GM12878 (cell line): Measurements from ENCODE around the gene BRICD5. TPM values are rescaled to one million over a fixed set of nuclear protein-coding genes. Genes with fewer than 3 reads are reported as not detected.

Experiments
- NR2C1 ChIP-seq: fragments of 450-650 bp; IDR thresholded peaks from 2 replicates; pipeline ENCODE4 v1.6.1; 2017; ENCODE audit warnings: antibody characterized with exemption, mild to moderate bottlenecking, moderate library complexity
- POLR2A ChIP-seq: IDR thresholded peaks from 2 replicates; pipeline ENCODE4 v1.6.1; 2011; ENCODE audit warnings: low read depth, mild to moderate bottlenecking, low read length
- RAD21 ChIP-seq: IDR thresholded peaks from 2 replicates; pipeline ENCODE4 v1.6.1; 2011; ENCODE audit warnings: mild to moderate bottlenecking, low read depth, low read length, moderate library complexity; ENCODE audit not compliant: insufficient read depth
- RUNX3 ChIP-seq: IDR thresholded peaks from 2 replicates; pipeline ENCODE4 v1.6.1; 2012; ENCODE audit warnings: low read length, inconsistent platforms
- polyA plus RNA-seq, 11 experiments: library from polyadenylated mRNA; depleted of rRNA in 4 of 11; unstranded in 6 of 11; stranded (reverse) in 5 of 11; fragments of >200 nt; fragmentation: Nextera tagmentation in 4 of 11; fragmentation: Illumina TruSeq in 1 of 11; extraction: Ambion mirVana in 4 of 11; extraction: Trizol in 1 of 11; gene quantifications; 1 replicate in 1 of 11; 2 replicates in 10 of 11; pipeline versions ENCODE4 v1.2.1 to v1.2.3, GENCODE V29; 2011 to 2016; ENCODE audit warnings: inconsistent platforms in 2 of 11, missing spikeins in 2 of 11, low read depth in 1 of 11
- total RNA-seq, 4 experiments: library from RNA; depleted of rRNA in 3 of 4; stranded (reverse); fragments of >200 nt in 3 of 4; fragmentation: Illumina TruSeq in 1 of 4; extraction: Trizol in 1 of 4; gene quantifications; 2 replicates each; pipeline versions ENCODE4 v1.2.1 to v1.2.3, GENCODE V29; 2013 to 2021
- TF ChIP-seq, protein P1 (sequence below): fragments of 150-350 bp; IDR thresholded peaks from 2 replicates; pipeline ENCODE4 v1.6.1; 2014; ENCODE audit warnings: mild to moderate bottlenecking, low read depth, low read length
- TF ChIP-seq, protein P2 (sequence below): fragments of 450-650 bp; IDR thresholded peaks from 2 replicates; pipeline ENCODE4 v1.6.1; 2017; ENCODE audit warnings: mild to moderate bottlenecking, moderate library complexity
- TF ChIP-seq, protein P3 (sequence below): IDR thresholded peaks from 2 replicates; pipeline ENCODE4 v1.6.1; 2011; ENCODE audit warnings: borderline replicate concordance, low read depth, mild to moderate bottlenecking, moderate library complexity, low read length; ENCODE audit not compliant: insufficient read depth, poor library complexity, severe bottlenecking
- TF ChIP-seq, protein P4 (sequence below): fragments of 150-350 bp; IDR thresholded peaks from 2 replicates; pipeline ENCODE4 v1.6.1; 2016; ENCODE audit warnings: low read depth, low read length
- TF ChIP-seq, protein P5 (sequence below): IDR thresholded peaks from 2 replicates; pipeline ENCODE4 v1.6.1; 2012; ENCODE audit warnings: mild to moderate bottlenecking, low read depth, low read length

BRICD5 gene
- total and polyA plus RNA-seq, 10 of the 15 experiments (the other 5 are each of a cell fraction or from before 2014, with no cell fraction given), result 0.58 to 11.6 (median 1.5) TPM; not detected in 1

DNA sequence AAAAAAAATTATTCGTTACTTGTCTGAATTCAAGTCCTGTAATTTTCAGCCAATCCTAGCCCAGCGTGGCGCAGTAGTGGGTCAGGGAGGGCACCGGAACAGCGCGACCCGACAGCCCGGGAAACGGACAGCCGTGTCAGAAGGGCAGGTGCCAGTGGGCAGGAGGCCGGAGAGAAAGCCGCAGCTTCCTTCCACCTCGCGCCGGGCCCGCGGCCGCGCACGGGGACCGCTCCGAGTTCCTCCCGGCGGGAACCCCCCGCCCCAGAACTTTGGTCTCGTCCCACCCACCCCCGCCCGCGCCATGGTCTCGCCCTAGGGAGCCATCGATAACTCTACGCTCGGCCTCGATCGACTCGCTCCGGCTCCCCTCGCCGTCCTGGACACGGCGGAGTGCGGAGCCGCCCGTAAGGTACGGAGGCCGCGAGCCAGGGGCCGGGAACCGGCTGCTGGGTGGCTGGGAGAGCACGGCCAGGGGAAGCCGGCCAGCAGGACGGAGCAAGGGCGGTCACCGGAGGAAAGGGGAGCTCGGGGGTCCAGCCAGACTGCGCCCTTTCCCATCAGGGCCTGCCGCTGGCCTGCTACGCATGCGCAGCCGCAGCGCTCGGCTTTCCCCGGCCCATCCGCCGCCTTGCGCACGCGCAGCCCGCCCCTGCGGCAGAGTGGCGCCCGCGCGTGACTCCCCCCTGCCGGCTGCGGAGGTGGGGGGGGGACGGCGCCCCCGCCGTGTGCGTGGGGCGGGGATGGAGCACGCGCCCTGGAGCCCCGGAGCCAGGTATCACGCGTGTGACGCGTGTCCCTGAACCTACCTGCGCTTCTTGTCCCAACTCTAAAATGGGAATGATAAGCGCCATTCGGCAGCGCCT is 5.3 kb downstream of the BRICD5 start, which contains the start of gene MLST8 (continued):
- TF ChIP-seq, protein P1, sequence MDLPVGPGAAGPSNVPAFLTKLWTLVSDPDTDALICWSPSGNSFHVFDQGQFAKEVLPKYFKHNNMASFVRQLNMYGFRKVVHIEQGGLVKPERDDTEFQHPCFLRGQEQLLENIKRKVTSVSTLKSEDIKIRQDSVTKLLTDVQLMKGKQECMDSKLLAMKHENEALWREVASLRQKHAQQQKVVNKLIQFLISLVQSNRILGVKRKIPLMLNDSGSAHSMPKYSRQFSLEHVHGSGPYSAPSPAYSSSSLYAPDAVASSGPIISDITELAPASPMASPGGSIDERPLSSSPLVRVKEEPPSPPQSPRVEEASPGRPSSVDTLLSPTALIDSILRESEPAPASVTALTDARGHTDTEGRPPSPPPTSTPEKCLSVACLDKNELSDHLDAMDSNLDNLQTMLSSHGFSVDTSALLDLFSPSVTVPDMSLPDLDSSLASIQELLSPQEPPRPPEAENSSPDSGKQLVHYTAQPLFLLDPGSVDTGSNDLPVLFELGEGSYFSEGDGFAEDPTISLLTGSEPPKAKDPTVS, result 0 out of 2 replicates have a peak, but pooled peaks have one; percentile 19
- TF ChIP-seq, protein P2, sequence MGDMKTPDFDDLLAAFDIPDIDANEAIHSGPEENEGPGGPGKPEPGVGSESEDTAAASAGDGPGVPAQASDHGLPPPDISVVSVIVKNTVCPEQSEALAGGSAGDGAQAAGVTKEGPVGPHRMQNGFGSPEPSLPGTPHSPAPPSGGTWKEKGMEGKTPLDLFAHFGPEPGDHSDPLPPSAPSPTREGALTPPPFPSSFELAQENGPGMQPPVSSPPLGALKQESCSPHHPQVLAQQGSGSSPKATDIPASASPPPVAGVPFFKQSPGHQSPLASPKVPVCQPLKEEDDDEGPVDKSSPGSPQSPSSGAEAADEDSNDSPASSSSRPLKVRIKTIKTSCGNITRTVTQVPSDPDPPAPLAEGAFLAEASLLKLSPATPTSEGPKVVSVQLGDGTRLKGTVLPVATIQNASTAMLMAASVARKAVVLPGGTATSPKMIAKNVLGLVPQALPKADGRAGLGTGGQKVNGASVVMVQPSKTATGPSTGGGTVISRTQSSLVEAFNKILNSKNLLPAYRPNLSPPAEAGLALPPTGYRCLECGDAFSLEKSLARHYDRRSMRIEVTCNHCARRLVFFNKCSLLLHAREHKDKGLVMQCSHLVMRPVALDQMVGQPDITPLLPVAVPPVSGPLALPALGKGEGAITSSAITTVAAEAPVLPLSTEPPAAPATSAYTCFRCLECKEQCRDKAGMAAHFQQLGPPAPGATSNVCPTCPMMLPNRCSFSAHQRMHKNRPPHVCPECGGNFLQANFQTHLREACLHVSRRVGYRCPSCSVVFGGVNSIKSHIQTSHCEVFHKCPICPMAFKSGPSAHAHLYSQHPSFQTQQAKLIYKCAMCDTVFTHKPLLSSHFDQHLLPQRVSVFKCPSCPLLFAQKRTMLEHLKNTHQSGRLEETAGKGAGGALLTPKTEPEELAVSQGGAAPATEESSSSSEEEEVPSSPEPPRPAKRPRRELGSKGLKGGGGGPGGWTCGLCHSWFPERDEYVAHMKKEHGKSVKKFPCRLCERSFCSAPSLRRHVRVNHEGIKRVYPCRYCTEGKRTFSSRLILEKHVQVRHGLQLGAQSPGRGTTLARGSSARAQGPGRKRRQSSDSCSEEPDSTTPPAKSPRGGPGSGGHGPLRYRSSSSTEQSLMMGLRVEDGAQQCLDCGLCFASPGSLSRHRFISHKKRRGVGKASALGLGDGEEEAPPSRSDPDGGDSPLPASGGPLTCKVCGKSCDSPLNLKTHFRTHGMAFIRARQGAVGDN, result peak; percentile 72; the same call in 1 of the 2 replicates
- TF ChIP-seq NR2C1 (no peak), POLR2A (peak; percentile 92), RAD21 (no peak), RUNX3 (peak; percentile 57)
- TF ChIP-seq, protein P3, sequence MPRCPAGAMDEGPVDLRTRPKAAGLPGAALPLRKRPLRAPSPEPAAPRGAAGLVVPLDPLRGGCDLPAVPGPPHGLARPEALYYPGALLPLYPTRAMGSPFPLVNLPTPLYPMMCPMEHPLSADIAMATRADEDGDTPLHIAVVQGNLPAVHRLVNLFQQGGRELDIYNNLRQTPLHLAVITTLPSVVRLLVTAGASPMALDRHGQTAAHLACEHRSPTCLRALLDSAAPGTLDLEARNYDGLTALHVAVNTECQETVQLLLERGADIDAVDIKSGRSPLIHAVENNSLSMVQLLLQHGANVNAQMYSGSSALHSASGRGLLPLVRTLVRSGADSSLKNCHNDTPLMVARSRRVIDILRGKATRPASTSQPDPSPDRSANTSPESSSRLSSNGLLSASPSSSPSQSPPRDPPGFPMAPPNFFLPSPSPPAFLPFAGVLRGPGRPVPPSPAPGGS, result no peak
- TF ChIP-seq, protein P4, sequence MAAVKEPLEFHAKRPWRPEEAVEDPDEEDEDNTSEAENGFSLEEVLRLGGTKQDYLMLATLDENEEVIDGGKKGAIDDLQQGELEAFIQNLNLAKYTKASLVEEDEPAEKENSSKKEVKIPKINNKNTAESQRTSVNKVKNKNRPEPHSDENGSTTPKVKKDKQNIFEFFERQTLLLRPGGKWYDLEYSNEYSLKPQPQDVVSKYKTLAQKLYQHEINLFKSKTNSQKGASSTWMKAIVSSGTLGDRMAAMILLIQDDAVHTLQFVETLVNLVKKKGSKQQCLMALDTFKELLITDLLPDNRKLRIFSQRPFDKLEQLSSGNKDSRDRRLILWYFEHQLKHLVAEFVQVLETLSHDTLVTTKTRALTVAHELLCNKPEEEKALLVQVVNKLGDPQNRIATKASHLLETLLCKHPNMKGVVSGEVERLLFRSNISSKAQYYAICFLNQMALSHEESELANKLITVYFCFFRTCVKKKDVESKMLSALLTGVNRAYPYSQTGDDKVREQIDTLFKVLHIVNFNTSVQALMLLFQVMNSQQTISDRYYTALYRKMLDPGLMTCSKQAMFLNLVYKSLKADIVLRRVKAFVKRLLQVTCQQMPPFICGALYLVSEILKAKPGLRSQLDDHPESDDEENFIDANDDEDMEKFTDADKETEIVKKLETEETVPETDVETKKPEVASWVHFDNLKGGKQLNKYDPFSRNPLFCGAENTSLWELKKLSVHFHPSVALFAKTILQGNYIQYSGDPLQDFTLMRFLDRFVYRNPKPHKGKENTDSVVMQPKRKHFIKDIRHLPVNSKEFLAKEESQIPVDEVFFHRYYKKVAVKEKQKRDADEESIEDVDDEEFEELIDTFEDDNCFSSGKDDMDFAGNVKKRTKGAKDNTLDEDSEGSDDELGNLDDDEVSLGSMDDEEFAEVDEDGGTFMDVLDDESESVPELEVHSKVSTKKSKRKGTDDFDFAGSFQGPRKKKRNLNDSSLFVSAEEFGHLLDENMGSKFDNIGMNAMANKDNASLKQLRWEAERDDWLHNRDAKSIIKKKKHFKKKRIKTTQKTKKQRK, result 0 out of 2 replicates have a peak, but pooled peaks have one; percentile 35
- TF ChIP-seq, protein P5, sequence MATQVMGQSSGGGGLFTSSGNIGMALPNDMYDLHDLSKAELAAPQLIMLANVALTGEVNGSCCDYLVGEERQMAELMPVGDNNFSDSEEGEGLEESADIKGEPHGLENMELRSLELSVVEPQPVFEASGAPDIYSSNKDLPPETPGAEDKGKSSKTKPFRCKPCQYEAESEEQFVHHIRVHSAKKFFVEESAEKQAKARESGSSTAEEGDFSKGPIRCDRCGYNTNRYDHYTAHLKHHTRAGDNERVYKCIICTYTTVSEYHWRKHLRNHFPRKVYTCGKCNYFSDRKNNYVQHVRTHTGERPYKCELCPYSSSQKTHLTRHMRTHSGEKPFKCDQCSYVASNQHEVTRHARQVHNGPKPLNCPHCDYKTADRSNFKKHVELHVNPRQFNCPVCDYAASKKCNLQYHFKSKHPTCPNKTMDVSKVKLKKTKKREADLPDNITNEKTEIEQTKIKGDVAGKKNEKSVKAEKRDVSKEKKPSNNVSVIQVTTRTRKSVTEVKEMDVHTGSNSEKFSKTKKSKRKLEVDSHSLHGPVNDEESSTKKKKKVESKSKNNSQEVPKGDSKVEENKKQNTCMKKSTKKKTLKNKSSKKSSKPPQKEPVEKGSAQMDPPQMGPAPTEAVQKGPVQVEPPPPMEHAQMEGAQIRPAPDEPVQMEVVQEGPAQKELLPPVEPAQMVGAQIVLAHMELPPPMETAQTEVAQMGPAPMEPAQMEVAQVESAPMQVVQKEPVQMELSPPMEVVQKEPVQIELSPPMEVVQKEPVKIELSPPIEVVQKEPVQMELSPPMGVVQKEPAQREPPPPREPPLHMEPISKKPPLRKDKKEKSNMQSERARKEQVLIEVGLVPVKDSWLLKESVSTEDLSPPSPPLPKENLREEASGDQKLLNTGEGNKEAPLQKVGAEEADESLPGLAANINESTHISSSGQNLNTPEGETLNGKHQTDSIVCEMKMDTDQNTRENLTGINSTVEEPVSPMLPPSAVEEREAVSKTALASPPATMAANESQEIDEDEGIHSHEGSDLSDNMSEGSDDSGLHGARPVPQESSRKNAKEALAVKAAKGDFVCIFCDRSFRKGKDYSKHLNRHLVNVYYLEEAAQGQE, result no peak
